HCT116 (cell line): ENCODE measurements around the gene VPS33A.

ENCODE experiments used
- POLR2A ChIP-seq: IDR thresholded peaks from 2 replicates; pipeline ENCODE4 v1.7.0; 2011; ENCODE audit warnings: borderline replicate concordance; ENCODE audit not compliant: insufficient read depth, insufficient read length; ENCODE audit errors: extremely low read depth
- TCF7L2 ChIP-seq: IDR thresholded peaks from 2 replicates; pipeline ENCODE4 v1.7.0; 2011; ENCODE audit warnings: borderline replicate concordance, inconsistent platforms; ENCODE audit not compliant: insufficient read depth, insufficient read length; ENCODE audit errors: extremely low read depth
- TF ChIP-seq, protein P1 (sequence below), 3 experiments: fragments of 200-600 bp in 1 of 3; sonication (generic) in 1 of 3; IDR thresholded peaks in 2 of 3; conservative IDR thresholded peaks in 1 of 3; 2 replicates each; pipeline ENCODE4 v1.5.1; 2012 to 2017; ENCODE audit warnings: low read depth in 2 of 3, low read length in 2 of 3, antibody characterized with exemption in 1 of 3, borderline replicate concordance in 1 of 3, control low read depth in 1 of 3, mild to moderate bottlenecking in 1 of 3, mixed read lengths in 1 of 3, mixed run types in 1 of 3, moderate library complexity in 1 of 3; ENCODE audit not compliant: insufficient read depth in 1 of 3

DNA sequence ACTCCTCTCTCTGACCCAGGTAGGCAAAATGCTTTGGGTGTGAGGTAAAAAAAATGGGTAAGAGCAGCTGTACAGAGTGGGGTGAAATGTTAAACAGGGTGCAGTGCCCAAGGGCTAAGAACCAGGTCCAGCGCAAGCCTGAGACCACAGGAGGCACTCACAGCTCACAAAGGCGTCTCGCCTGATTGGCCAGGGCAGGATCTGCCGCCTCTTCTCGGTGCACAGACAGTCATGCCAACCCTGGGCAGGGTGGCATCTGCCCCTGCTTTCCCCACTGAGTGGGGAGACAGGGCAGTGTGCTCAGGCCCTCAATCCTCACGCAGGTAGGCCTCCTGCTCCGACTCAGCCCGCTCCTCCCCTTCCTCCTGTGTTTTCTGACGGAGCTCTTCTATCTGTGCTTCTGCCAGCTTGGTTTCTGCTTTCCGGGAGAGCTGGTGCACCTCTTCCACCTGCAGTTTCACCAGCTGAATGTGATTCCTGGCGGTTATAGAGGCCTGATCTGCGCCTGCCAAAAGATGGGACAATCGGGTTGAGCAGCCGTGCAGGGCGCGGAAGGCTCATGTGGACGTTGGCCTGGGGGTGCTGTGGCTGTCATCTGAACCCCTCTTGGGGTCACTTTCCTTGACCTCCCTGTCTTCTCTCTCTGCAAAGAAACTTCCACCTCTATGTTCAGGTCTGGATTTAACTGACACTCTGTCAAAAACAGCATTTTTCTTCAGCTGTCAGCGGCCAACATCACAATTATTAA, 58.0 kb downstream of the VPS33A start:
- TF ChIP-seq POLR2A (no peak), TCF7L2 (no peak)
- TF ChIP-seq, protein P1, sequence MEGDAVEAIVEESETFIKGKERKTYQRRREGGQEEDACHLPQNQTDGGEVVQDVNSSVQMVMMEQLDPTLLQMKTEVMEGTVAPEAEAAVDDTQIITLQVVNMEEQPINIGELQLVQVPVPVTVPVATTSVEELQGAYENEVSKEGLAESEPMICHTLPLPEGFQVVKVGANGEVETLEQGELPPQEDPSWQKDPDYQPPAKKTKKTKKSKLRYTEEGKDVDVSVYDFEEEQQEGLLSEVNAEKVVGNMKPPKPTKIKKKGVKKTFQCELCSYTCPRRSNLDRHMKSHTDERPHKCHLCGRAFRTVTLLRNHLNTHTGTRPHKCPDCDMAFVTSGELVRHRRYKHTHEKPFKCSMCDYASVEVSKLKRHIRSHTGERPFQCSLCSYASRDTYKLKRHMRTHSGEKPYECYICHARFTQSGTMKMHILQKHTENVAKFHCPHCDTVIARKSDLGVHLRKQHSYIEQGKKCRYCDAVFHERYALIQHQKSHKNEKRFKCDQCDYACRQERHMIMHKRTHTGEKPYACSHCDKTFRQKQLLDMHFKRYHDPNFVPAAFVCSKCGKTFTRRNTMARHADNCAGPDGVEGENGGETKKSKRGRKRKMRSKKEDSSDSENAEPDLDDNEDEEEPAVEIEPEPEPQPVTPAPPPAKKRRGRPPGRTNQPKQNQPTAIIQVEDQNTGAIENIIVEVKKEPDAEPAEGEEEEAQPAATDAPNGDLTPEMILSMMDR (IDR thresholded peaks at IDR 0.05 in 2 of 3, conservative IDR thresholded peaks at IDR 0.05 in 1 of 3; ENCODE audit: borderline replicate concordance in 1 of 3, insufficient read depth in 1 of 3, low read depth in 2 of 3, low read length in 2 of 3) = no peak
